Ammon's horn (tissue), 1 donor: Measurements from ENCODE around the gene MYL3.
A peak's percentile ranks its signal among the peaks of the same experiment; 100 is the strongest.

Experiments used
- DNase-seq: peaks from one replicate; pipeline ENCODE4 v3.0.0-alpha.2; 2016; ENCODE audit warnings: low spot score

MYL3 gene

GRCh38 chr3:46883054-46883829, 20.0 kb upstream of the MYL3 start:
- no peak for DNase-seq

- DNase-seq = no peak
These were observed 19.3 kb upstream of the MYL3 start for GRCh38 chr3:46882377-46883053.

GRCh38 chr3:46881596-46882376, 18.5 kb upstream of the MYL3 start:
- DNase-seq = no peak

GRCh38 chr3:46880884-46881595, 17.8 kb upstream of the MYL3 start:
- DNase-seq = no peak

GRCh38 chr3:46878781-46879436, 15.7 kb upstream of the MYL3 start:
- no peak for DNase-seq

GRCh38 chr3:46877406-46878125, 14.3 kb upstream of the MYL3 start, which contains the start of gene PTH1R:
PTH1R (plus strand) TSS chr3:46877721; CDS start chr3:46883560, 5,839 bp downstream.
- no peak for DNase-seq

GRCh38 chr3:46876313-46877300, 13.4 kb upstream of the MYL3 start:
- no peak for DNase-seq

GRCh38 chr3:46875560-46875959, 12.3 kb upstream of the MYL3 start:
- no peak for DNase-seq

GRCh38 chr3:46874430-46874829, 11.2 kb upstream of the MYL3 start:
- no peak for DNase-seq

- DNase-seq = no peak
These were observed 10.3 kb upstream of the MYL3 start for GRCh38 chr3:46873521-46873920.

- no peak for DNase-seq
These were observed 8.0 kb upstream of the MYL3 start for GRCh38 chr3:46871222-46871621.

GRCh38 chr3:46870651-46871050, 7.4 kb upstream of the MYL3 start:
- DNase-seq = no peak

- no peak for DNase-seq
These were observed 6.2 kb upstream of the MYL3 start for GRCh38 chr3:46869440-46869839.

GRCh38 chr3:46868948-46869347, 5.7 kb upstream of the MYL3 start:
- no peak for DNase-seq

- DNase-seq = no peak
These were observed 5.0 kb upstream of the MYL3 start for GRCh38 chr3:46868287-46868686.

GRCh38 chr3:46867550-46867898, 4.3 kb upstream of the MYL3 start:
- peak; percentile 71 for DNase-seq

GRCh38 chr3:46866720-46867549, 3.7 kb upstream of the MYL3 start:
- peak; percentile 73 for DNase-seq

GRCh38 chr3:46866032-46866595, 2.9 kb upstream of the MYL3 start:
- no peak for DNase-seq
